Measurements from ENCODE around the gene ITPRIP. TPM values are rescaled to one million over a fixed set of nuclear protein-coding genes. Genes with fewer than 3 reads are reported as not detected.

The ITPRIP gene
- total RNA-seq, 4 donors from 2014 or later = 77.8 to 182 (median 141) TPM

GRCh38 chr10:104322416-104322782 is 15.9 kb downstream of the ITPRIP start:
- 34 to 46% methylated on average over 7 of the region's 7 CpGs for WGBS, 2 donors
- H3K4me3 ChIP-seq (ENCODE audit: low read depth, poor library complexity, severe bottlenecking) = no peak overlapping the region
- intact Hi-C loops (cut with DNase I; ENCODE audit: low total_unique reads) = no loop called here
- TF ChIP-seq, protein P1, sequence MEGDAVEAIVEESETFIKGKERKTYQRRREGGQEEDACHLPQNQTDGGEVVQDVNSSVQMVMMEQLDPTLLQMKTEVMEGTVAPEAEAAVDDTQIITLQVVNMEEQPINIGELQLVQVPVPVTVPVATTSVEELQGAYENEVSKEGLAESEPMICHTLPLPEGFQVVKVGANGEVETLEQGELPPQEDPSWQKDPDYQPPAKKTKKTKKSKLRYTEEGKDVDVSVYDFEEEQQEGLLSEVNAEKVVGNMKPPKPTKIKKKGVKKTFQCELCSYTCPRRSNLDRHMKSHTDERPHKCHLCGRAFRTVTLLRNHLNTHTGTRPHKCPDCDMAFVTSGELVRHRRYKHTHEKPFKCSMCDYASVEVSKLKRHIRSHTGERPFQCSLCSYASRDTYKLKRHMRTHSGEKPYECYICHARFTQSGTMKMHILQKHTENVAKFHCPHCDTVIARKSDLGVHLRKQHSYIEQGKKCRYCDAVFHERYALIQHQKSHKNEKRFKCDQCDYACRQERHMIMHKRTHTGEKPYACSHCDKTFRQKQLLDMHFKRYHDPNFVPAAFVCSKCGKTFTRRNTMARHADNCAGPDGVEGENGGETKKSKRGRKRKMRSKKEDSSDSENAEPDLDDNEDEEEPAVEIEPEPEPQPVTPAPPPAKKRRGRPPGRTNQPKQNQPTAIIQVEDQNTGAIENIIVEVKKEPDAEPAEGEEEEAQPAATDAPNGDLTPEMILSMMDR (IDR thresholded peaks at IDR 0.05) = no peak
- TF ChIP-seq POLR2A (IDR thresholded peaks at IDR 0.05) = no peak
- DNase-seq (ENCODE audit: low spot score in 2 of 2) = peak; percentile 79 to 92

GRCh38 chr10:104321725-104322415 is 16.4 kb downstream of the ITPRIP start:
- no peak overlapping the region for H3K4me3 ChIP-seq (ENCODE audit: low read depth, poor library complexity, severe bottlenecking)
- no peak for TF ChIP-seq POLR2A (IDR thresholded peaks at IDR 0.05)
- TF ChIP-seq, protein P1 (IDR thresholded peaks at IDR 0.05) = no peak
- DNase-seq (ENCODE audit: low spot score in 2 of 2) = peak in 1 of 2 donors; percentile 85
- 43 to 44% methylated on average over 8 of the region's 8 CpGs for WGBS, 2 donors
- intact Hi-C loops (cut with DNase I; ENCODE audit: low total_unique reads) = no loop called here

- no peak overlapping the region for H3K4me3 ChIP-seq (ENCODE audit: low read depth, poor library complexity, severe bottlenecking)
- intact Hi-C loops (cut with DNase I; ENCODE audit: low total_unique reads) = no loop called here
- peak in 1 of 2 donors; percentile 87 for DNase-seq (ENCODE audit: low spot score in 2 of 2)
- TF ChIP-seq, protein P1 (IDR thresholded peaks at IDR 0.05) = no peak
- no peak for TF ChIP-seq POLR2A (IDR thresholded peaks at IDR 0.05)
- 75 to 80% methylated on average over 5 to 6 of the region's 6 CpGs for WGBS, 2 donors
These were observed 17.0 kb downstream of the ITPRIP start for GRCh38 chr10:104321226-104321625.

DNA sequence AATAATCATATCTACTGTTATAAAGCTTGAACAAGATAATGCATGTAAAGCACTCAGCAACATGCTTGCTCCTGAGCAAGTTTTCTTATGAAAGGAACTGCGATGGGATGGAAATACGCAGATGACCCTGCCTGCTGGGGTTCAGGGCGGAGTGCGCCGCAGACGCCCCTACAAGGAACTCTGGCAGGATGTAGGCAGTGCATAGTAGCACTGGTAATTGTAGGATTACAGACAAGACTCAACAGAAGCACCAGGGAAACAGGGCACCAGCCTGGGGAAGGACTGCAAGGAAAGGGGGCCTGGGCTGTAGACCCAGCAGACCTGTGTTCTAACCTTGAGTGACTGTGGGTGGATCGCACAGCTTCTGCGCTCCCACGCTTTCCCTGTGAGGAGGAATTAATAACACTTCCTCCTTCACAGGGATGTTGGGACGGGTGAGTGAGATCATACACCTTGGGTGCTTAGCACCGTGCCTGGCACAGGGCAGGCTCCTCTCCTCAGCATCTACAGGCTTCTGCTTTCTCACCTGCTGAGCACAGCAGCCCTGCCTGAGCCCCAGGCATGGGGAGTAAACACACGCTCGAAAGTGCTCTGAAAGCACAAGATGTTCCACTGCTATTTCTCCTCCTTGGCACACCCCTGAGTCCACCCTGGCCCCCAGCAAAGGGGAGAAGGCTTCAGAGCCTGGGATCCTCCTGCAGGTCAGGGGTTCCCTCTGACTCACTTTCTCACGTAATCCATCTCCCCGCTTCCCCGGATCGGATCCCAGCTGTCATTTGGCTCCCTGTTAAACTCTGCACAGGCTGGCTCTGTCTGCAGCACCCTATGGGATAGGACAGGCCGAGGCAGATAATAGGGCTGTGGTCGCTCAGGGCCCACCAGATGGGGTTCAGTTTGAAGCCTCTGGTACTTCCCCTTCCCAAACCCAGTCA is 19.2 kb downstream of the ITPRIP start:
- TF ChIP-seq, protein P1 (IDR thresholded peaks at IDR 0.05) = no peak
- no peak for TF ChIP-seq POLR2A (IDR thresholded peaks at IDR 0.05)
- DNase-seq (ENCODE audit: low spot score in 2 of 2) = peak; percentile 81 to 90
- WGBS, 2 donors = 42 to 58% methylated on average over 19 of the region's 19 CpGs
- H3K4me3 ChIP-seq (ENCODE audit: low read depth, poor library complexity, severe bottlenecking) = no peak overlapping the region
- intact Hi-C loops (cut with DNase I; ENCODE audit: low total_unique reads) = no loop called here

DNA sequence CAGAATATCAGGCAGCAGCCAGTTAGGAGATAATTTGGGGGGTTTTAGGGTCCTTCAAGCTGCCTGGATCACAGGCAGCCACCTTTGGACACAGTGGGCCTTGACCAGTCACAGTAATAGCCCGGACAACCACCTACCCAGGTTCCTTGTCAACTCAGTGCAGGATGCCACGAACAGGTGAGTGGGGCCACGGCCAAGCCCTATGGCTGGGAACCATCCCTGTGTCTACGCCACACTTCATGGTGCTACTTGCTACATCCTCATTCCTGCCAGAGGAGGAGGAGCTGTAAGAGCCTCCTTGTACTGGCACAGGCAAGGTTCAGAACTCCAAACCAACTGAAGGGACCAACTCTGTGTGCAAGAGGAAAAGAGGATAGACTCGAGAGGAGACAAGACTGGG is 19.9 kb downstream of the ITPRIP start:
- 66 to 71% methylated on average over 5 of the region's 5 CpGs for whole genome bisulfite sequencing, 2 donors
- no peak overlapping the region for H3K4me3 ChIP-seq (ENCODE audit: low read depth, poor library complexity, severe bottlenecking)
- intact Hi-C loops (cut with DNase I; ENCODE audit: low total_unique reads) = no loop called here
- TF ChIP-seq, protein P1 (IDR thresholded peaks at IDR 0.05) = no peak
- TF ChIP-seq POLR2A (IDR thresholded peaks at IDR 0.05) = no peak
- peak in 1 of 2 donors; percentile 87 for DNase-seq (ENCODE audit: low spot score in 2 of 2)

Measured in lower leg skin (tissue), 4 donors.